Right renal pelvis (tissue), 4 donors: Measurements from ENCODE around the gene PELI1. TPM values are rescaled to one million over a fixed set of nuclear protein-coding genes. Genes with fewer than 3 reads are reported as not detected.
"Not testable (repeated sequence)": the region's sequence is repeated elsewhere in the genome, so short reads cannot be mapped to it uniquely, and the experiment has no call there.

Source experiments
- DNase-seq, 4 donors: peaks; one replicate each; pipeline ENCODE4 v3.0.0-alpha.2; 2013; ENCODE audit warnings: low read depth in 4 of 4, low spot score in 3 of 4, missing footprints in 1 of 4
- polyA plus RNA-seq, 4 donors: library from polyadenylated mRNA; unstranded; fragments of 120-200 nt; gene quantifications; one replicate each; pipeline ENCODE4 v1.2.1, GENCODE V29; 2013; ENCODE audit not compliant: insufficient read length in 4 of 4

Gene PELI1
- polyA plus RNA-seq, 4 donors, result 33.4 to 41.0 (median 34.8) TPM

- no peak for DNase-seq
Measured at GRCh38 chr2:64092502-64092901, 51.7 kb downstream of the PELI1 start.

GRCh38 chr2:64090264-64090663 lies 54.0 kb downstream of the PELI1 start:
- DNase-seq, result no peak

- no peak for DNase-seq
Measured at GRCh38 chr2:64086347-64087082, 57.7 kb downstream of the PELI1 start.

- no peak for DNase-seq
Measured at GRCh38 chr2:64085936-64086335, 58.3 kb downstream of the PELI1 start.

GRCh38 chr2:64081046-64081445 lies 63.2 kb downstream of the PELI1 start:
- DNase-seq, result no peak

- DNase-seq, result no peak
Measured at GRCh38 chr2:64080179-64080578, 64.0 kb downstream of the PELI1 start.

- DNase-seq, result not testable (repeated sequence)
Measured at GRCh38 chr2:64079688-64080087, 64.5 kb downstream of the PELI1 start.

GRCh38 chr2:64076828-64077227 lies 67.4 kb downstream of the PELI1 start:
- not testable (repeated sequence) for DNase-seq

GRCh38 chr2:64074616-64075015 lies 69.6 kb downstream of the PELI1 start:
- DNase-seq, result not testable (repeated sequence)

- no peak for DNase-seq
Measured at GRCh38 chr2:64067326-64067725, 76.9 kb downstream of the PELI1 start.

GRCh38 chr2:64065516-64065915 lies 78.7 kb downstream of the PELI1 start:
- no peak for DNase-seq

- no peak for DNase-seq
Measured at GRCh38 chr2:64063924-64064331, 80.3 kb downstream of the PELI1 start.

- no peak for DNase-seq
Measured at GRCh38 chr2:64063454-64063853, 80.8 kb downstream of the PELI1 start.

GRCh38 chr2:64062840-64063239 lies 81.4 kb downstream of the PELI1 start:
- DNase-seq, result no peak

GRCh38 chr2:64059270-64059669 lies 85.0 kb downstream of the PELI1 start:
- DNase-seq, result no peak

- no peak for DNase-seq
Measured at GRCh38 chr2:64056021-64056420, 88.2 kb downstream of the PELI1 start.

- no peak for DNase-seq
Measured at GRCh38 chr2:64054161-64054915, 89.9 kb downstream of the PELI1 start.

- no peak for DNase-seq
Measured at GRCh38 chr2:64052463-64053241, 91.6 kb downstream of the PELI1 start.

- DNase-seq, result peak; percentile 55 to 66 (median 61)
Measured at GRCh38 chr2:64049633-64050220, 94.5 kb downstream of the PELI1 start.

GRCh38 chr2:64045938-64046337 lies 98.3 kb downstream of the PELI1 start:
- DNase-seq, result no peak
